Neural progenitor cell (in vitro differentiated cells): ENCODE results near the gene TAGLN. TPM values are rescaled to one million over a fixed set of nuclear protein-coding genes. Genes with fewer than 3 reads are reported as not detected.

Experiments used
- DNase-seq: peaks from one replicate; pipeline ENCODE4 v3.0.0-alpha.2; 2016; ENCODE audit warnings: low spot score
- H2AFZ ChIP-seq: fragments of 200-600 bp; sonication (generic); replicated peaks from 2 replicates; pipeline ENCODE4 v1.6.1; 2016; ENCODE audit warnings: antibody characterized with exemption
- H3F3A ChIP-seq: fragments of 200-600 bp; sonication (generic); 2 replicates; pipeline ENCODE4 v1.6.1; 2016; ENCODE audit warnings: antibody characterized with exemption, low read depth
- H3K27ac ChIP-seq: fragments of 200-600 bp; sonication (generic); 2 replicates; pipeline ENCODE4 v1.5.1; 2016; ENCODE audit warnings: mild to moderate bottlenecking
- H3K27me3 ChIP-seq: fragments of 200-600 bp; sonication (generic); 2 replicates; pipeline ENCODE4 v1.6.1; 2016; ENCODE audit warnings: mild to moderate bottlenecking, moderate library complexity
- H3K36me3 ChIP-seq: fragments of 200-600 bp; sonication (generic); 2 replicates; pipeline ENCODE4 v1.5.1; 2016
- H3K4me1 ChIP-seq: fragments of 200-600 bp; sonication (generic); 2 replicates; pipeline ENCODE4 v1.6.1; 2016; ENCODE audit warnings: mixed run types
- H3K4me2 ChIP-seq: fragments of 200-600 bp; sonication (generic); 2 replicates; pipeline ENCODE4 v1.6.1; 2016
- H3K4me3 ChIP-seq: fragments of 200-600 bp; sonication (generic); 2 replicates; pipeline ENCODE4 v1.5.1; 2016
- H3K79me2 ChIP-seq: fragments of 200-600 bp; sonication (generic); 2 replicates; pipeline ENCODE4 v1.6.1; 2016; ENCODE audit warnings: low read depth
- H3K9ac ChIP-seq: fragments of 200-600 bp; sonication (generic); 2 replicates; pipeline ENCODE4 v1.6.1; 2016
- H3K9me3 ChIP-seq: fragments of 200-600 bp; sonication (generic); 2 replicates; pipeline ENCODE4 v1.5.1; 2016; ENCODE audit warnings: low read depth
- H4K20me1 ChIP-seq: fragments of 200-600 bp; sonication (generic); 2 replicates; pipeline ENCODE4 v1.6.1; 2016; ENCODE audit warnings: low read depth
- H3K27ac Mint-ChIP-seq: 3 replicates; pipeline ENCODE4 v1.8.0; 2021; ENCODE audit warnings: mixed read lengths
- H3K27me3 Mint-ChIP-seq: 2 replicates; pipeline ENCODE4 v1.8.0; 2022; ENCODE audit warnings: low read depth, mild to moderate bottlenecking, inconsistent platforms, moderate library complexity, mixed read lengths; ENCODE audit not compliant: insufficient read depth
- H3K36me3 Mint-ChIP-seq: 3 replicates; pipeline ENCODE4 v1.8.0; 2021; ENCODE audit warnings: mixed read lengths
- H3K4me1 Mint-ChIP-seq: 3 replicates; pipeline ENCODE4 v1.8.0; 2021; ENCODE audit warnings: mixed read lengths
- H3K4me3 Mint-ChIP-seq: 3 replicates; pipeline ENCODE4 v1.8.0; 2021; ENCODE audit warnings: mild to moderate bottlenecking, moderate library complexity, mixed read lengths
- H3K9me3 Mint-ChIP-seq: 3 replicates; pipeline ENCODE4 v1.8.0; 2020; ENCODE audit warnings: mixed read lengths
- EZH2 ChIP-seq: fragments of 200-600 bp; sonication (generic); IDR thresholded peaks from 2 replicates; pipeline ENCODE4 v1.6.1; 2017; ENCODE audit warnings: antibody characterized with exemption, mild to moderate bottlenecking, moderate library complexity
- EZH2phosphoT487 ChIP-seq: fragments of 200-600 bp; sonication (generic); IDR thresholded peaks from 2 replicates; pipeline ENCODE4 v1.6.1; 2017; ENCODE audit warnings: antibody characterized with exemption
- total RNA-seq: library from RNA; depleted of rRNA; stranded (reverse); fragments of >200 nt; gene quantifications from 2 replicates; pipeline ENCODE4 v1.2.3, GENCODE V29; 2015; ENCODE audit warnings: low replicate concordance
- TF ChIP-seq, protein P1 (sequence below): fragments of 200-600 bp; sonication (generic); IDR thresholded peaks from 2 replicates; pipeline ENCODE4 v1.5.1; 2017; ENCODE audit warnings: antibody characterized with exemption, mild to moderate bottlenecking

Gene TAGLN
- total RNA-seq, 1 donor from 2014 or later: 24.5 TPM

DNA sequence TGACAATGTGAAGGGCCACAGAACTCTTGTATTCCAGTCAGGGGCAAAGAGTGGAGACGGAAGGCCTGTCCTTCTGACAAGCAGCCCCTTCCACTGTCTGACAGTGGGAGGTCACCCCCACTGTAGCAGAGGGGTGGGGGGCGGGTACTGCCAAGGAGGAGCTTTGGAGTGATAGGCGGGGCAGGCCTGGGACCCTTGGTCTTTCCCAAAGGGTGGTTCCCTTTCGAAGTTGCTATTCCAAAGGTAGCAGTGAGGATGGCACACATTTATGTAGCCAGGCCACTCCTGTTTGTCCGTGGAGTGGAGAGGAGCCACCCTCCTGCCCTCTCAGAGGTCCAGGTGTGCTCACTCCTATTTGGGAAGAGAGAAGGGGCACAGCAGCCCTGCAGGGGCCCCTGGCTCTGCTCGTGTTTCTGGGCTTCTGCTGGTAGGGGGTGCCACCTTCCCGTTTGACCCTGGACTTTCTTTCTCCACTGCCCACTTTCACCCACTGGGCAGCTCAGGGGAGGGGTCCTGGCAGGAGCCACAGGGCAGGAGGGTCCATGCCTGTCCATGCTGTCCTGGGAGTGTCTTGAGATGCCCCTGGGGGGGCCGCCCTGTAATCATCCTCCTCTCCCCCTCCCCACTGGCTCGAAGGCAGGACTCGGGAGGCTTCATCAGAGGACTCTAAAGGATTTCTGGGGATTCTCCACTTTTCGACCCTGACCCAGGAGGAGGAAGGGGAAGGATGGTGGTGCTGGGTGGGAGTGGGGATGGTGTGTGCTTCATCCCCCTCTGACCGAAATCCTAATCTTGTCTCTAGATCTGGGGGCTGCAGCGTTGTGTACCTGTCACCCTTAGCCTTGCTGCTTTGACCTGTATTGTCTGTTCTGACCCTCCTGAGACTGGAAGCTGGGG lies 994 bp downstream of the TAGLN start:
- no peaks in the 10 kb centered on the region for H3K9me3 Mint-ChIP-seq
- H3K4me3 ChIP-seq: no peak overlapping the region
- peaks cover 39% of the 10 kb centered on the region for H3K4me1 Mint-ChIP-seq
- no peaks in the 10 kb centered on the region for H3K27me3 ChIP-seq
- peaks cover 2% of the 10 kb centered on the region for H3K27me3 Mint-ChIP-seq
- peak overlapping the region; percentile 68 for H3K4me2 ChIP-seq
- no peak overlapping the region for H3K27ac ChIP-seq
- no peaks in the 10 kb centered on the region for H3K36me3 ChIP-seq
- H3K27ac Mint-ChIP-seq: peak overlapping the region; percentile 81
- H3K79me2 ChIP-seq: no peaks in the 10 kb centered on the region
- H3K36me3 Mint-ChIP-seq: peaks cover 17% of the 10 kb centered on the region
- H3F3A ChIP-seq: peaks cover 26% of the 10 kb centered on the region
- no peak overlapping the region for H3K9ac ChIP-seq
- TF ChIP-seq, protein P1, sequence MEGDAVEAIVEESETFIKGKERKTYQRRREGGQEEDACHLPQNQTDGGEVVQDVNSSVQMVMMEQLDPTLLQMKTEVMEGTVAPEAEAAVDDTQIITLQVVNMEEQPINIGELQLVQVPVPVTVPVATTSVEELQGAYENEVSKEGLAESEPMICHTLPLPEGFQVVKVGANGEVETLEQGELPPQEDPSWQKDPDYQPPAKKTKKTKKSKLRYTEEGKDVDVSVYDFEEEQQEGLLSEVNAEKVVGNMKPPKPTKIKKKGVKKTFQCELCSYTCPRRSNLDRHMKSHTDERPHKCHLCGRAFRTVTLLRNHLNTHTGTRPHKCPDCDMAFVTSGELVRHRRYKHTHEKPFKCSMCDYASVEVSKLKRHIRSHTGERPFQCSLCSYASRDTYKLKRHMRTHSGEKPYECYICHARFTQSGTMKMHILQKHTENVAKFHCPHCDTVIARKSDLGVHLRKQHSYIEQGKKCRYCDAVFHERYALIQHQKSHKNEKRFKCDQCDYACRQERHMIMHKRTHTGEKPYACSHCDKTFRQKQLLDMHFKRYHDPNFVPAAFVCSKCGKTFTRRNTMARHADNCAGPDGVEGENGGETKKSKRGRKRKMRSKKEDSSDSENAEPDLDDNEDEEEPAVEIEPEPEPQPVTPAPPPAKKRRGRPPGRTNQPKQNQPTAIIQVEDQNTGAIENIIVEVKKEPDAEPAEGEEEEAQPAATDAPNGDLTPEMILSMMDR: no peak
- TF ChIP-seq EZH2phosphoT487: no peak
- TF ChIP-seq EZH2: no peak
- peak overlapping the region; percentile 78 for H3K4me3 Mint-ChIP-seq
- H2AFZ ChIP-seq: peak overlapping the region; percentile 45
- no peaks in the 10 kb centered on the region for H4K20me1 ChIP-seq
- no peak for DNase-seq
- H3K9me3 ChIP-seq: no peaks in the 10 kb centered on the region
- peaks cover 27% of the 10 kb centered on the region for H3K4me1 ChIP-seq

DNA sequence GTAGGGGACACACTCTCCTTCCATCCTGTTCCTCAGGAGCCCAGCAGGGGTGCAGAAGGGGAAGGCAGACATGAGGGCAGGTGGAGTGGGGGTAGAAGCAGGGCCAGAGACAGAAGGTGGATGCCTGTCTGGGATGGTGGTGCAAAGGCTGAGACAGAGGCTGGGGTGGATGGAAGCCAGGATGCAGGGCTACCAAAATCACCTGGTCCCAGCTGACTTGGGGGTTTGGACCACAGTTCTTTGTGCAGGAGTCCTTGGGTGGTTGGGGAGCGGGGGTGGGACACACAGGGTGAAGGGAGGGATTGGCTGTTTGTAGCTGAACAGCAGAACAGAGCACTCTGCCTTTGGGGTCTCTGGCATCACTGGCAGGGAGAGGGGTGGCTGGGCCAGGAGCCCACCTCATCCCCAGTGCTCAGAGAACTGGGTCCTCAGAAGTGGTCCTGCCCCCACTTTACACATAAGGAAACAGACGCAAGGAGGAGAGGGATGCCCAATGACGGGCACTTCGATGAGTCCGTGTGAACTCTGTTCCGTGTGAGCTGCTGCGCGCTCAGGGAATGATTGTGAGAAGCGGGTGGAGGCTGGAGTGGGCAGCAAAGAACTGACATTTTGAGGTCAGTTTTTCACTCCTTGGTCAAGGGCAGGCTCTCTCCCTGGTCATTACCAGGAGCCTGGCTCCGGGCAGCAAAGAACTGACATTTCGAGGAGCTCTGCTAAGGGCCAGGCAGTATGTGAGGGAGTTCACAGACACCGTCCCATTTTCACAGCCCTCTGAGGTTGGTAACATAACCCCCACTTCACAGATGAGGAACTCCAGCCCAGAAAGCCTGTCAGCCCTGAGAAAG lies 1.9 kb downstream of the TAGLN start:
- Histone ChIP-seq H3K36me3 (no peaks in the 10 kb centered on the region), H3F3A (peaks cover 26% of the 10 kb centered on the region), H3K4me1 (peaks cover 27% of the 10 kb centered on the region), H3K27ac (no peak overlapping the region), H3K4me2 (no peak overlapping the region), H4K20me1 (no peaks in the 10 kb centered on the region), H2AFZ (no peak overlapping the region), H3K9me3 (no peaks in the 10 kb centered on the region), H3K9ac (no peak overlapping the region), H3K79me2 (no peaks in the 10 kb centered on the region), H3K27me3 (no peaks in the 10 kb centered on the region), H3K4me3 (no peak overlapping the region)
- no peaks in the 10 kb centered on the region for H3K9me3 Mint-ChIP-seq
- H3K27me3 Mint-ChIP-seq: peaks cover 2% of the 10 kb centered on the region
- peak overlapping the region; percentile 81 for H3K27ac Mint-ChIP-seq
- peaks cover 15% of the 10 kb centered on the region for H3K36me3 Mint-ChIP-seq
- TF ChIP-seq, protein P1: no peak
- DNase-seq: no peak
- peak overlapping the region; percentile 67 for H3K4me3 Mint-ChIP-seq
- H3K4me1 Mint-ChIP-seq: peaks cover 39% of the 10 kb centered on the region

DNA sequence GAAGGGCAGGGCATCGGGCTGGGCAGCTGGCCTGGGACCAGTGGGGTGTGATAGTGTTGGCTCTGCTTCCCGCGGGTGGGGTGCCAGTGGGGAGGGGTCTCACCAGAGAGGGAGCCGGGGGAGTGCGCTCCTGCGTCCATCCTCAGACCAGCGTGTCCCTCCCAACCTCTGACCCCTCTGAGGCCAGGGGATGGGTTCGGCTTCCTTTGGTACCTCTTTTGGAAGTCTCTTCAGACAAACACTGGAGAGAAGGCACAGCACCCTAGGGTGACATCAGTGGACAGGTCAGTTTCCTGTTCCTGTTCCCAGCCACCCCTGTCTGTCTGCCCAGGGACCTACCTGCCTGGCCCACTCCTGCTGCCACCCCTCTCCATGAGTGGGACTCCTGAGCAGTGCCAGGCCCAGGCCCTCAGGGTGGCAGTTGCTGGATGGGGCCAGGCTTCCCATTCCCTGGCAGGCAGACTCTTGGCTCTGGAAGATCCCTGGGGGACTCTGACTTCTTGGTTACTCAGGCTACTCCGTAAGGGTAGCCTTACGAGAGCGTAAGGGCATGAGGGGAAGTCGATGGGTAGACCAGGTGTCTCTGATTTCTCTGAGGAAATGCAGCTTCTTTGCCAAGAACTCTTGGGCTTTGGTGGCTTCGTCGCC lies 2.6 kb downstream of the TAGLN start:
- Histone ChIP-seq H3K79me2 (no peaks in the 10 kb centered on the region), H3K9me3 (no peaks in the 10 kb centered on the region), H3K27ac (no peak overlapping the region), H3K4me3 (no peak overlapping the region), H3K36me3 (no peaks in the 10 kb centered on the region), H2AFZ (no peak overlapping the region), H3K27me3 (no peaks in the 10 kb centered on the region), H3K9ac (no peak overlapping the region), H4K20me1 (no peaks in the 10 kb centered on the region), H3K4me1 (peaks cover 27% of the 10 kb centered on the region), H3K4me2 (no peak overlapping the region), H3F3A (peaks cover 26% of the 10 kb centered on the region)
- peaks cover 15% of the 10 kb centered on the region for H3K36me3 Mint-ChIP-seq
- no peak overlapping the region for H3K4me3 Mint-ChIP-seq
- no peaks in the 10 kb centered on the region for H3K27me3 Mint-ChIP-seq
- H3K4me1 Mint-ChIP-seq: peaks cover 39% of the 10 kb centered on the region
- H3K27ac Mint-ChIP-seq: no peak overlapping the region
- H3K9me3 Mint-ChIP-seq: no peaks in the 10 kb centered on the region
- no peak for DNase-seq
- TF ChIP-seq, protein P1: no peak
